Activated CD8-positive, alpha-beta memory T cell treated with anti-CD3 and anti-CD28 coated beads, Interleukin-2, amount 10 ng/mL, durations not matched to agents 7 days and 5 days (primary cell): Measurements from ENCODE around the gene TSPAN9. TPM values are rescaled to one million over a fixed set of nuclear protein-coding genes. Genes with fewer than 3 reads are reported as not detected.

Source experiments
- ATAC-seq: fragments of 150-1000 bp; cut with Tn5 transposase; one replicate; pipeline ENCODE4 v1.10.0; 2021; ENCODE audit warnings: moderate library complexity
- CTCF ChIA-PET: fragments of 350-600 bp; sonication (Branson Sonifier 250); formaldehyde crosslinking; loops from one replicate; lab custom pipeline; 2021; ENCODE audit warnings: antibody characterized with exemption; lab: Charles Lee
- DNase-seq: peaks from one replicate; pipeline ENCODE4 v3.0.0-alpha.2; 2020
- H3K27ac Mint-ChIP-seq: one replicate; pipeline ENCODE4 v1.8.0; 2021; ENCODE audit warnings: mild to moderate bottlenecking, mixed read lengths
- H3K27me3 Mint-ChIP-seq: one replicate; pipeline ENCODE4 v1.8.0; 2021; ENCODE audit warnings: mixed read lengths
- H3K36me3 Mint-ChIP-seq: one replicate; pipeline ENCODE4 v1.8.0; 2021; ENCODE audit warnings: mild to moderate bottlenecking, mixed read lengths
- H3K4me1 Mint-ChIP-seq: one replicate; pipeline ENCODE4 v1.8.0; 2021; ENCODE audit warnings: mixed read lengths
- H3K4me3 Mint-ChIP-seq: one replicate; pipeline ENCODE4 v1.8.0; 2021; ENCODE audit warnings: mild to moderate bottlenecking, moderate library complexity, mixed read lengths
- H3K9me3 Mint-ChIP-seq: one replicate; pipeline ENCODE4 v1.8.0; 2022; ENCODE audit warnings: low read depth, mixed read lengths
- total RNA-seq, 2 experiments: library from RNA; stranded (reverse); gene quantifications; one replicate each; pipeline ENCODE4 v1.2.3, GENCODE V29; 2021

Gene TSPAN9
- total RNA-seq, 2 experiments from 2014 or later: not detected

DNA sequence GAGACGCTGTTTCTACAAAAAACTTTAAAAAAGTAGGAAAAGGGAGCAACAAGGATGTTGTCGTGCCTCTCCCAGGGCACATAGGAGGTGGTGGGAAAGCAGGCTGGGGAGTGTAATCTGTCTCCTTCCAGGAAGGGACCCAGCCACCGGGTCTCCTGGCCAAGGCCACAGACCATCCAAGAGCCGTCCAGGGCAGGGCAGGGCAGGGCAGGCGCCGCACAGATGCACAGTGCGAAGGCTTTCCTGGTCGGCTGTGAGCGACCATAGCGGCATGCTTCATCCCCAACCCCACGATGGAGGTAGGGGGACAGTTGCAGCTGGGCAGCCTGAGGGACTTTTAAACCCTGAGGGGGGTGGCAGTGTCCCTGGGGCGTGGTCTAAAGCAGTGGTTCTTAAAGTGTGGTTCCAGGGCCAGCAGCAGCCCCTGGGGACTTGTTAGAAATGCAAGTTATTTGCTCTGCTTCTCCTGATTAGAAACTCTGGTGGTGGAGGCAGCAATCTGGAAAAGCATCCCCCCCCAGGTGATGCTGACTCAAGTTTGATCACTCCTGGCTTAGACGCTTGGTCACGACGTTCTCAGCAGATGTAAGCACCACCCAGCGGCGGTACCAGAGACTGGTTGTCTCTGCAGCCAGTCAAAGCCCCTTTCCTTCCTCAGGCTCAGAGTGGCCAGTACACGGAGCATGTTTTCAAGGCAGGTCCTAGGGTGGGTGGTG lies 216.4 kb downstream of the TSPAN9 start:
- H3K27me3 Mint-ChIP-seq: peaks cover 2% of the 10 kb centered on the region
- CTCF ChIA-PET: no interaction called here
- H3K4me1 Mint-ChIP-seq: no peaks in the 10 kb centered on the region
- H3K4me3 Mint-ChIP-seq: no peak overlapping the region
- no peak overlapping the region for H3K27ac Mint-ChIP-seq
- H3K9me3 Mint-ChIP-seq: no peaks in the 10 kb centered on the region
- H3K36me3 Mint-ChIP-seq: no peaks in the 10 kb centered on the region
- DNase-seq: no peak
- no peak for ATAC-seq

DNA sequence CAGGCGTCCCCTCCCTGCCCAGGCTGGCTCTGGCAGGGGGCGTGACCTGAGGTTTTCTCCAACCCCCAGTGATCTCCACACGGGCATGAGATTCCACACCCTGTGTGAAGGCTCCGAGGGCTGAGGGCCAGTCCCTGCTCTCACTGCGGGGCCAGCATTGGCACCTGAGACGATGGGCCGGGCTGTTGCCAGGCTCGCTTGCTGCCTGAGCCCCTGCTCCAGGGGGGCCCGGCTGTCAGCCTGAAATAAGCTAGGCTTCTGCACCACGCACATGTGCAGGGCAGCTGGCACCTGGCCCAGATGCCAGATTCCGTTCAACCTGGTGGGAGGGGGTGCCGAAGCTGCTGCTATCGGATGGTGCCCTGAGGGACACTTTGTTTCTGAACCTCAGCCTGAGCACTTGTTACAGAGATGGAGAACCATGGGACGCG lies 217.3 kb downstream of the TSPAN9 start:
- CTCF ChIA-PET: no interaction called here
- DNase-seq: no peak
- Mint-ChIP-seq H3K9me3 (no peaks in the 10 kb centered on the region), H3K4me1 (peaks cover under 1% of the 10 kb centered on the region), H3K36me3 (no peaks in the 10 kb centered on the region), H3K4me3 (no peak overlapping the region), H3K27ac (no peak overlapping the region), H3K27me3 (peaks cover 8% of the 10 kb centered on the region)
- ATAC-seq: no peak

DNA sequence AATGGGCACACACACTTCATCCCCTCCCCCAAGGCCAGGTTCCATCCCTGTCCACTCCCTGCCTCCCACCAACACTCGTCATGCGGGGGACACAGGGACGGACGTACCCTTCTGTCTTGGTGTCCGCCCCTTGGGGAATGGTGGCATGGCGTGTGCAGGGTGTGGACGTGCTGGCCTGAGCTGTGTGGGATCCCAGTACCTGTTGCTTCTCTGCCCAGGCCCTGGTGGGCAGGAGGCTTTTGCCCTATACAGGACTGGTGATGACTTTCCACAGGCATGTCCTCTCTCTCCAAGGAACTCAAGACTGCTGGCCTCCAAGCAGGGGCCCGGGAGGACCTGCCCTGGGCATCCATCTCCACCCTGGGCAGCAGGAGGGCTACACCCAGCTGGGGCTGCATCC lies 218.0 kb downstream of the TSPAN9 start:
- no peaks in the 10 kb centered on the region for H3K36me3 Mint-ChIP-seq
- ATAC-seq (no peak), DNase-seq (no peak)
- H3K9me3 Mint-ChIP-seq: no peaks in the 10 kb centered on the region
- CTCF ChIA-PET: interaction anchor here (0.9 kb wide), 1 partner anchor 20 kb away, joined by 3 read pairs; no protein-coding TSS in a partner anchor
- peaks cover 7% of the 10 kb centered on the region for H3K4me1 Mint-ChIP-seq
- H3K27me3 Mint-ChIP-seq: peaks cover 10% of the 10 kb centered on the region
- no peak overlapping the region for H3K27ac Mint-ChIP-seq
- no peak overlapping the region for H3K4me3 Mint-ChIP-seq

DNA sequence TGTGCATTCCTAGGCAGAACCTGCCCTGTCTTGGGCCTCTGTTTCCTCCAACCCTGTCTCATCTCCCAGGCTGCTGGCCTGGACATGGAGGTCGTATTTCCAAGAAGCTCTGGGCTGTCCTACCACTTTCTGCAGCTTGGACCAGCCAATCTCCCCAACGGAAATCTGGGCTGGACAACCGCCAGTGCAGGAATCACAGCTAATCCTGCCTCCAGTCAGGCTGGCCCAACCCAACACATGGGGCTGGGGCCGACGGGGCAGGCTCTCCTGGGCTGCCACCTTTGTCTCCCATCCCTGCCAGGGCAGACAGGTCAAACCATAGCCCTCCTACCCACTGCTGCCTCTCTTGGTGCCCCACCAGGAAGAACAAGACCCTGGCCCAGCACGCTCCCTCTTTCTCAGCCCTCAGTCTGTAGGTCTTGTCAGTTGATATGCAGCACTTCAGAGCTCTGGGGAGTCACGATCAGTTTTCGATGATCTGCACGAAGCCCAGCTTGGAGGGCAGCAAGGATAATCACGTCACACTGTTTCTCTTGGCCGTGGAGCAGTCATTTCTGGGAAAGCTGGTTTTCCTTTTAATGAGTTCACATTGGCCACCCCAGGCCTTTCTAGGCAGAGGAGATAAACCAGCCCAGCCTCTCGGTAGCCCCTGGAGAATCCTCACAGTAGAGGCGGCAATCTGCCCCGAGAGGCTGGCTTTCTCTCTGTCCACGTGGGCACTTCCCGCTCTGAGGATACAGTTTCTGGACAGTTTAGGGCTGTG lies 218.6 kb downstream of the TSPAN9 start:
- no peak for ATAC-seq
- Mint-ChIP-seq H3K36me3 (no peaks in the 10 kb centered on the region), H3K9me3 (no peaks in the 10 kb centered on the region), H3K27ac (no peak overlapping the region), H3K27me3 (peaks cover 10% of the 10 kb centered on the region), H3K4me3 (no peak overlapping the region), H3K4me1 (peaks cover 13% of the 10 kb centered on the region)
- no peak for DNase-seq
- CTCF ChIA-PET: interaction anchor here (0.9 kb wide), 1 partner anchor 20 kb away, joined by 3 read pairs; no protein-coding TSS in a partner anchor

DNA sequence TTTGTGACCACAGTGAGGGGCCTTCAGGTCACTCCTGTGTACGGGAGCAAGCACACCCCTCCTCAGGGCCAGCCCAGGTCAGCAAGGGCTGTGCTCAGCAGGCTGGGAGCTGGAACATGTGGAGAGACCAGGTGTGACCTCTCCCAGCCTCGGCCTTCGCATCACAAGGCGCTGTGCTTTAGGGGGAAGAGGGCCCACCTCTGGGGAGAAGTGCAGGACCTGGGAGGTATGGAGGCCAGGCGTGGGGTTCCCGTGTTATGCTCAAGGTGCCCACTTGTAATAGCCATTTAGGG lies 219.2 kb downstream of the TSPAN9 start:
- peaks cover 14% of the 10 kb centered on the region for H3K4me1 Mint-ChIP-seq
- H3K36me3 Mint-ChIP-seq: no peaks in the 10 kb centered on the region
- H3K27me3 Mint-ChIP-seq: peaks cover 10% of the 10 kb centered on the region
- DNase-seq (no peak), ATAC-seq (no peak)
- H3K4me3 Mint-ChIP-seq: no peak overlapping the region
- CTCF ChIA-PET: no interaction called here
- H3K27ac Mint-ChIP-seq: no peak overlapping the region
- no peaks in the 10 kb centered on the region for H3K9me3 Mint-ChIP-seq

DNA sequence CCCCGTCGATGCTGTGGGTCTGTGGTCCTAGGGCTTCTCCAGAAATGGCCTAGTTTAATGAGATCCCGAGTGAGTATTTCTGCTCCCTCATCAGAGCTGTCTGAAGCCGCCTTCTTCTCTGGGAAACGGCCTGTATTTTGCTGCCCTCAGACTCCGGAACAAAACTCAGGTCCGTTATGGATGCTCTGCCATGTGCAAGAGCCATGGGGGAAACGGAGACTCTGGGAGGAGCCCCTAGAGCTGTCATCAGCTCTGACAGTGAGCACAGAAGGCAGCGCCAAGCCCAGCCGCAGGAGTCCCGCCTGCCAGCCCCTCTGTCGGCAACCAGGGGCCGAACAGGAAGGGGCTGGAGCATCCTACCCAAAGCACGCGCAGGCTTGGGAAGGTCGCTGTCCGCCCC lies 221.4 kb downstream of the TSPAN9 start:
- CTCF ChIA-PET: interaction anchor here (0.9 to 6.0 kb wide), 6 partner anchors 14 to 511 kb away, joined by 3 to 114 read pairs (median 28); no protein-coding TSS in a partner anchor
- H3K36me3 Mint-ChIP-seq: no peaks in the 10 kb centered on the region
- peaks cover 10% of the 10 kb centered on the region for H3K27me3 Mint-ChIP-seq
- no peak overlapping the region for H3K4me3 Mint-ChIP-seq
- no peaks in the 10 kb centered on the region for H3K9me3 Mint-ChIP-seq
- peaks cover 14% of the 10 kb centered on the region for H3K4me1 Mint-ChIP-seq
- H3K27ac Mint-ChIP-seq: no peak overlapping the region
- ATAC-seq: no peak
- no peak for DNase-seq

DNA sequence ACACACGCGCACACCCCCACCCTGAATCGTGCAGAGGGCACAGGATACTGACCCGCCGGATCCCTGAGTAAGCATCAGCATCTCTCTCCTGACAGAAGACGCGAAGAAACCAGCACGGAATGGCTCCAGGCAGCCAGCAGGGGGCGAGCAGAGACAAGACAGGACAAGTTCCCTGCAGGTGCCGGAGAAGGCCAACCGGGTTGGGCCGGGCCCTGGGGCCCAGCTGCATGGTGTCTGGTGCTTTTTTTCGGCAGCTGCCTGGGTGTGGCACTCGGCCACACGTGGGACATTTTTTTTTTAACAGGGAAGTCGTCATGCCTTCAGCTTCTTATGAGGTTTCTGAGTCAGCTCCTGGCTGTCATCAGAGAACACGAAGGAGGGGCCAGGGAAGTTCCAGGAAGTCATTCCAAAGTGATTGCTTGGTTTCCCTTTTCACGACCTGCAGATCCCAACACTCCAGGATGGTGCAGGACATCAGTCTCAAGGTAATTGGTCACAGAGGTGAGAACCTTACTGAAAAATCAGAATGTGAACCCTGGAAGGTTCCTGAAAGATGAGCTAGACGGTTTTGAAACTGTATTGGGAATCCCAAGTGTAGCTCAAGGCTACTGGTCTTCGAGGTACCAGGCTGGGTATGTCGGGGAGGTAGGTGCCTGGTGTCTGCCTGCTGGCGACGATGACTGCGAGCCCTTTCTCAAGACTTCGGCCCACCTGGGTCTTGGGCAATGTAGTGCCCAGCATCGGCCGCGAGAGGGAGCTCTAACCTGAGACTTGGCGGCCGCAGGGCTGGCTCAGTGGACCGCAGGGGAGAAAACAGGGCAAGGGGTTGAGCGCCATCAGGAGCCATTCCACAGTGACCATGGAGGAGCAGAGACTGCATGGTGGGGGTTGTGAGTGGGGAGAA lies 223.0 kb downstream of the TSPAN9 start:
- Mint-ChIP-seq H3K27ac (peak overlapping the region; percentile 81), H3K36me3 (no peaks in the 10 kb centered on the region), H3K4me3 (no peak overlapping the region), H3K9me3 (no peaks in the 10 kb centered on the region), H3K4me1 (peaks cover 14% of the 10 kb centered on the region), H3K27me3 (peaks cover 10% of the 10 kb centered on the region)
- ATAC-seq (peak; percentile 84), DNase-seq (peak; percentile 88)
- CTCF ChIA-PET: interaction anchor here (0.6 to 6.0 kb wide), 88 partner anchors 8 to 728 kb away, joined by 3 to 114 read pairs (median 4); partner anchors contain the start of gene CRACR2A

DNA sequence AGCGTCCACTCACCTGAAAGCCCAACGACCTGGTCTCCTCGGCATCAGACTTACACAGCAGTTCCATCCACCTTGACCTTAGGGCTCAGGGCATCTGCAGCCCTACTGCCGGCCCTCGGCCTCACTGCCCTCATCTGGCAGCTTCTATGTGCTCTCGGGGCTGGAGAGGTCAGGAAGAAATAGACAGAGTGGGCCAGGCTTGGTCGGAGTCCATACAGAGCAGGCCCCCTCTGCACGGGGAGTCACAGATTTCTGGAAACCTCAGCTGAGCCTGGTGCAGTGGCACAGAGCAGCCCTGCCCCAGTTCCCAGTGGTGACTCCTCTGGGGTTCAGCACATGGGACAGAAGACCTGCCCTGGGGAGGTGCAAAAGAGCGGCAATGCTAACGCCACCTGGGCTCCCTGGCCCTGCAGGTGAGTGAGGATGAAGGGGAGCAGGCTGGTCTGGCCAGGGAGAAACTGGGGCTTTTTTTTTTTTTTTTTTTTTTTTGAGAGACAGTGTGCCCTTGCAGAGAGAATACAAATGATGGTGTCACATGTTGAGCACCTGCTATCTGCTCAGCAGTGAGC lies 223.7 kb downstream of the TSPAN9 start:
- no peaks in the 10 kb centered on the region for H3K9me3 Mint-ChIP-seq
- H3K27me3 Mint-ChIP-seq: peaks cover 10% of the 10 kb centered on the region
- ATAC-seq: no peak
- no peak overlapping the region for H3K4me3 Mint-ChIP-seq
- no peak for DNase-seq
- no peaks in the 10 kb centered on the region for H3K36me3 Mint-ChIP-seq
- no peak overlapping the region for H3K27ac Mint-ChIP-seq
- CTCF ChIA-PET: interaction anchor here (0.6 to 6.0 kb wide), 70 partner anchors 11 to 692 kb away, joined by 3 to 114 read pairs (median 4); partner anchors contain the start of gene CRACR2A
- peaks cover 14% of the 10 kb centered on the region for H3K4me1 Mint-ChIP-seq

DNA sequence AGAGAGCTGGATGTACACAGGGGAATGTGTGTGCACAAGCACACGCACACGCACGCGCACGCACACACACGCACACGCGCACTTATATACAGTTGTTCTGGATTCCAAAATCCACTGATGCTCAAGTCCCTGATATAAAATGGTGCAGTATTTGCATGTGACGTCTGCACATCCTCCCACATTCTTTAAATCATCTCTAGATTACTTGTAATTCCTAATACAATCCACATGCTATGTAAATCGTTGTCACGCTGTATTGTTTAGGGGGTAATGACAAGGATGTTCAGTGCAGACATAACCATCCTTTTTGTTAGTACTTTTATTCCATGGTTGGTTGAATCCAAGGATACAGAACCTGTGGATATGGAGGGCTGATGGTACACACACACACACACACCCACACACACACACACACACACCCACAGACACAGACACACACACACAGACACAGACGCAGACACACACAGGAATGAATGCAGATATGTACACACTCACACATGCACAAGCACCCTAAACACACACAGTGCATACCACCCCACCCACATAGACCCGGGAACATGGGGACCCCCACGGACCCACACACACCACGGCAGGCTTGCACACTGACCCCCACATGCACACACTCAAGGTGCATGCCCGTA lies 225.3 kb downstream of the TSPAN9 start:
- CTCF ChIA-PET: interaction anchor here (3.7 to 6.0 kb wide), 2 partner anchors 10 to 503 kb away, joined by 74 to 114 read pairs; no protein-coding TSS in a partner anchor
- H3K4me3 Mint-ChIP-seq: no peak overlapping the region
- no peak for ATAC-seq

DNA sequence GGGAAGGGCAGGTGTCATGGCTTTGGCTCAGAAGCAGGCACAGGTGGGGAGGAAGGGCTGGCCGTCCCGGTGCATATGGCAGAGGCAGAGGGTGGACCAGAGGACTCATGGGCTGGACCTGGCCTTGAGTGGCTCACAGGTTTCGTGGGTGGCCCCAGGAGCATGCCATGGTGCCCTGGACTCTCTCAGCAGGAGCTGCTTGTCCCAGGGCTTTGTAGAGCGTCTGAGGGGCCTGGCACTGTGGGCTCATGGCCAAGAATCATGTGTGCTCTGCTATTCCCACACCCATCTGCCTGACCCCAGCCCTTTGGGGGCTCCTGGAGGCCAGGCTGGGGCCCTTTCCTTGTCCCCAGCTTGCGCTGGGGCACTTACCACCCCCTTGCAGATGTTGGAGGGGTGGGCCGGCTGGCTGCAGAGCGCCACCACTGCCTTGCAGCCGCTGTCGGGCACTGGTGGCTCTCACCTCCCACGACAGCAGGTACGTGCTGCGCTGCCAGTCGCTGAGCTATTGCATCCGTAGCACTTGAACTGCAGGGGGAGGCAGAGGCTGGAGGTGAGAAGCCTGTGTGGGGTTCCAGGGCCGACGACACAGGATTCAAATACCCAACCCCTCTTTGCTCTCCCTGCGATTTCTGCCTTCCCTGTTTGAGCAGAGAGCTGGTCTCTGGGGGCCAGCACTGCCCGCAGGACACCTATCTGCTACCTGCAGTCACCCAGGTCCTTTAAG lies 226.4 kb downstream of the TSPAN9 start:
- Mint-ChIP-seq H3K9me3 (no peaks in the 10 kb centered on the region), H3K4me3 (no peak overlapping the region), H3K4me1 (peaks cover 14% of the 10 kb centered on the region), H3K36me3 (no peaks in the 10 kb centered on the region), H3K27me3 (peaks cover 8% of the 10 kb centered on the region), H3K27ac (no peak overlapping the region)
- CTCF ChIA-PET: interaction anchor here (6.0 kb wide), 1 partner anchor 9 kb away, joined by 74 read pairs; no protein-coding TSS in a partner anchor
- ATAC-seq (no peak), DNase-seq (no peak)

More for the DNA sequence above, 225.3 kb downstream of the TSPAN9 start:
- H3K4me1 Mint-ChIP-seq: peaks cover 14% of the 10 kb centered on the region
- H3K27me3 Mint-ChIP-seq: peaks cover 10% of the 10 kb centered on the region
- DNase-seq: no peak
- H3K27ac Mint-ChIP-seq: no peak overlapping the region
- no peaks in the 10 kb centered on the region for H3K9me3 Mint-ChIP-seq
- H3K36me3 Mint-ChIP-seq: no peaks in the 10 kb centered on the region

DNA sequence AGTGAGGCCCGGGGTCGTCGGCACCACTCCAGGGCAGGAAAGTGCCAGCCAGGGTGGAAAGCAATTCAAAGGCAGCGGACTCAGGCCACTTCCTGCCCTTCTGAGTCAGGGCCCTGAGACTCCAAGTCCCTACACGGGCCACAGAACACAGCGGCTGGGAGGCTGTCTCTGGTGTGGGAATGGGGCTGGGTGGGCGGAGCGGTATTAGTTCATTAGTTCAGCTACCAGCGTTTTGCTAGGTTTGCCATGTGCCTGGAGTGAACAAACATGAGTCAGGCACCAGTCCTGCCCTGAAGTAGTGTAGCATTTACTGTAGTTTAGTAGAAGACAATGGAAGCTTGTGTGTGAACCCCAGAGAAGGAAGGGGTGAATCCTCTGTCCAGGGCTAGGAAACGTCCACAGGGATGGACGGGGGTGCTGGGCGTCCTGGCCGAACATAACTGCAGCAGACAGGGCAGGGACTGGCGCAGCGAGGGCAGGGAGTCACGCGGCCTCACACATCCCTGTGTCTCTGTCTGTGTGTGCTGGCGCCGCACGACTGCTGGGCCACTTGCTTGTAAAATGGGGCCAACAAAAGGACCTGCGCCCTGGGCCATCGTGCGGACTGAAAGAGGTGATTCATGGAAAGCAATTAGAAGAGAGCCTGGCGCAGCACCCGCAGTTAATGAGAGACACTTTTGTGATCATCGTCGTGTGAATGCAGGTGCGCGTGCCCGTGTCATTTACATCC lies 227.4 kb downstream of the TSPAN9 start:
- ATAC-seq (no peak), DNase-seq (no peak)
- Mint-ChIP-seq H3K9me3 (no peaks in the 10 kb centered on the region), H3K4me1 (peaks cover 12% of the 10 kb centered on the region), H3K27me3 (peaks cover 1% of the 10 kb centered on the region), H3K36me3 (no peaks in the 10 kb centered on the region), H3K27ac (no peak overlapping the region), H3K4me3 (no peak overlapping the region)
- CTCF ChIA-PET: no interaction called here
